Epidermal melanocyte (primary cell): ENCODE data around the gene NPAS4.
A peak's percentile ranks its signal among the peaks of the same experiment; 100 is the strongest.
"Not testable (repeated sequence)": the region's sequence is repeated elsewhere in the genome, so short reads cannot be mapped to it uniquely, and the experiment has no call there.

Source experiments
- DNase-seq: peaks from one replicate; pipeline ENCODE4 v3.0.0; 2011; ENCODE audit warnings: low spot score; ENCODE audit not compliant: insufficient read length

NPAS4 gene

DNA sequence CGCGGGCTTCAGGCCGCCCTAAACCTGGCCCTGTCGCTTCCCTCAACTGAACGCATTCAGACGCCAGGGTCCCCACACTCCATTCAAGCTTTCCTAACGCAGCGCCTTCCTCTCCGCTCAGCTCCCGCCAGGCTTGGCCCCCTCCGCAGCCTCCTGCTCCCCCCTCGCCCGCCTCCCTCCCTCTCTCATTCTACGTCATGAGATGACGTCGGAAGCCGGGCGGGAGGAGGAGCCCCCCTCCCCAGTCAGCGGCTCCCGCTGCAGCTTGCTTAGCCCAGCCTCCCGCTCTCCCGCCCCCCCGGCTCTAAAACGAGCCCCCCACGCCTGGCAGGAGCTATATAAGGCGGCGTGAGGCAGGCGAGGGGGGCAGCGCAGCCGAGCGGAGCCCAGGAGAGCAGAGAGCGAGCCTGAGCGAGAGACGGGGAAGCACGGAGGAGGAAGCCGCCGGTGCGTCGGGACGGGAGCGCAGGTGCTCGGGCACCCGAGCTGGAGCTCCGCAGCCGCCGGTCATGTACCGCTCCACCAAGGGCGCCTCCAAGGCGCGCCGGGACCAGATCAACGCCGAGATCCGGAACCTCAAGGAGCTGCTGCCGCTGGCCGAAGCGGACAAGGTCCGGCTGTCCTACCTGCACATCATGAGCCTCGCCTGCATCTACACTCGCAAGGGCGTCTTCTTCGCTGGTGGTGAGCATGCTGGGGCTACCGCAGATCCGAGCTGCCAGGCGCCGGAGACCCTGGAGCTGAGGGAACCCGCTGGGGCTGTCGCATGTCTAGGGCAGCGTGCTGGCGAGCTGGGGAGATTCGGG is at the start of gene NPAS4:
TSS of gene NPAS4 (plus strand) at position 365 of the 806 bp plus-strand sequence. CDS start at position 510, 145 bp downstream.
- DNase-seq: no peak

DNA sequence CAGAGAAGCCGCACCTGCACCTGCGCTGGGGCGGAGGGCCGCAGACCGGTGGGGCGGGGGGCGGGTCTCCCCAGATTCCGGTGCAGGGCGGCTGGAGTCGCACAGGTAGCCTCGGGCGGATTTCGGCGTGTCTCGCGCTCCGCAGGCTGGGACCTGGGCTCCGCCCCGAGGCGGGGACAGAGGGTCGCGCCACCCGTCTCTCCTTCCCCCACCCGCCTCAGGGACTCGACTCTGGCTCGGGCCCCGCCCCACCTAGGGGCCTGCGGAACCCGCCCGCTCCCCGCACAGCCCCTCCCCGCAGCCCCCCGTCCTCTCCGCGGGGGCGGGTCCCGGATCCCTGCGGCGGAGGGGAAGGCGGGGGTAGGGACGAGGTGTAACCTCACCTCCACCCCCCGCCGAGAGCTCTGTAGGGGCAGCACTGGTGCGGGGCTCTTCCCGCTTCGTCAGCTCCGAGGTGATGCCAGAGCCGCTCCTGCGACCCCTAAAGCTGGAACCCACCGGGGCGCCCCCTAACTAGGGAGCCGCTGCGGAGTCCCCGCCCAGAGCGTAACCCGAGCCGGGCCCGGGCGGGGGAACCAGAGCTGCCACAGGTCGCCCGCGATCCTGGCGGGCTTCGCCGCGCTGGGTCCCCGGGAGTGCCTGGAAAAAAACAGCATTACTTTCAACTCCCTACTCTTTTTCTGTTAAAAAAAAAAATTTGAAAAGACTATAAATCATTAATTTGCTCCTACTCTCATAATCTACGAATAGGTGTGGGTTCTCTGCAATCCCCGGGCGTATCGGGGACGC is 49.0 kb upstream of the NPAS4 start, which contains the start of gene SLC29A2:
TSS of gene SLC29A2 (minus strand) at position 134 of the 789 bp plus-strand sequence. CDS start 169 bp downstream, outside the sequence.
- DNase-seq: peak; percentile 19

DNA sequence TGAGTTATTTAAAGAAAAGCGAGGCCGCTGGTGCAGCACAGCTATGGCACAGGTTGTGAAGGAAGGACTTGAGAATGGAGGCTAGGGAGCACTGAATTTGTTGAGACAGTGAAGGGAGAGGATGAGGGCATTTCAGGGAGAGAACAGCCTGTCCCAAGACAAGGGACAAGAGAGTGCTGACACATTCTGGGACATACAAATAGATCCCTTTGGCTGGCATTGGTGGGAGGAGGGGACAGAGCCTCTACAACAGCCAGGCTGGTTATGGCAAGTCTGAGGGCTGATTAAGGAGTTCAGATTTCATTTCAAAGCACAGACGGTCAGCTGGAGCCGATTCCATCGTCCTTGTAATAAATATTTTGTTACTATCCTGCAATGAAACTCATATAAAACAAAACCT is 47.6 kb upstream of the NPAS4 start:
- DNase-seq: peak; percentile 6

DNA sequence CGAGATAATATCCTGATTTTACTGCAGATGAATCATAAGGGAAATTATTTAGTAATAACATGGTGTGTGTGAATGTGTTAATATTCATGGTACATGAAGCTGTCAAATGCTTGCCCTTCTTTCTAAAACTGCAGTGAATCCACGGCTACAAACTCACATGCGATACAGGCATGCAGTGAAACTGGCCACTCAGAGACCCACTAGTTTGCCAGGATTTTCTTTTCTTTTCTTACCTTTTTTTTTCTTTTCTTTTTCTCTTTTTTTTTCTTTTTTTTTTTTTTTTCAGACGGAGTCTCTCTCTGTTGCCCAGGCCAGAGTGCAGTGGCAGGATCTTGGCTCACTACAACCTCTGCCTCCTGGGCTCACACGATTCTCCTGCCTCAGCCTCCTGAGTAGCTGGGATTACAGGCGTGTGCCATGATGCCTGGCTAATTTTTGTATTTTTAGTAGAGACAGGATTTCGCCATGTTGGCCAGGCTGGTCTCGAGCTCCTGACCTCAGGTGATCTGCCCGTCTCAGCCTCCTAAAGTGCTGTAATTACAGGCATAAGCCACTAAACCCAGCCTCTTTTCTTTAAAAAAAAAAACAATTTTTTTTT is 47.0 kb upstream of the NPAS4 start:
- not testable (repeated sequence) for DNase-seq

DNA sequence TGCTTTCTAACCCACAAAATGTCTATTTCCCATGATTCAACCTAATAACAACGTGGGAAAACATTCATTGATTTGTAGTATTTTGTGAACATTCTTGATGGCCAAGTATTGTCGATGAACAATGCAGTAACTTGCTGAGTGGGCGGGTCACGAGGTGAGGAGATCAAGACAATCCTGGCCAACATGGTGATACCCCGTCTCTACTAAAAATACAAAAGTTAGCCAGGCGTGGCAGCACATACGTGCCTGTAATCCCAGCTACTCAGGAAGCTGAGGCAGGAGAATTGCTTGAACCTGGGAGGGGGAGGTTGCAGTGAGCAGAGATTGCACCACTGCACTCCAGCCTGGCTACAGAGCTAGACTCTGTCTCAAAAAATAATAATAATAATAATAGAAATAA is 40.6 kb upstream of the NPAS4 start:
- DNase-seq: not testable (repeated sequence)

DNA sequence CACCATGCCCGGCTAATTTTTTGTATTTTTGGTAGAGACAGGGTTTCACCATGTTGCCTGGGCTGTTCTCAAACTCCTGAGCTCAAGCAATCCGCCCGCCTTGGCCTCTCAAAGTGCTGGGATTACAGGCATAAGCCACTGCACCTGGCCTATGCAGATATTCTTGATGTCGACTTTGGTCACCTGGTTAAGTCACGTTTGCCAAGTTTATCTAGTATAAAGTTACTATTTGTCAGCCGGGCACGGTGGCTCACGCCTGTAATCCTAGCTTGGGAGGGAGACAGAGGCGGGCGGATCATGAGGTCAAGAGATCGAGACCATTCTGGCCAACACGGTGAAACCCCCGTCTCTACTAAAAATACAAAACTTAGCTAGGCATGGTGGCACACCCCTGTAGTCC is 36.5 kb upstream of the NPAS4 start:
- DNase-seq: not testable (repeated sequence)

DNA sequence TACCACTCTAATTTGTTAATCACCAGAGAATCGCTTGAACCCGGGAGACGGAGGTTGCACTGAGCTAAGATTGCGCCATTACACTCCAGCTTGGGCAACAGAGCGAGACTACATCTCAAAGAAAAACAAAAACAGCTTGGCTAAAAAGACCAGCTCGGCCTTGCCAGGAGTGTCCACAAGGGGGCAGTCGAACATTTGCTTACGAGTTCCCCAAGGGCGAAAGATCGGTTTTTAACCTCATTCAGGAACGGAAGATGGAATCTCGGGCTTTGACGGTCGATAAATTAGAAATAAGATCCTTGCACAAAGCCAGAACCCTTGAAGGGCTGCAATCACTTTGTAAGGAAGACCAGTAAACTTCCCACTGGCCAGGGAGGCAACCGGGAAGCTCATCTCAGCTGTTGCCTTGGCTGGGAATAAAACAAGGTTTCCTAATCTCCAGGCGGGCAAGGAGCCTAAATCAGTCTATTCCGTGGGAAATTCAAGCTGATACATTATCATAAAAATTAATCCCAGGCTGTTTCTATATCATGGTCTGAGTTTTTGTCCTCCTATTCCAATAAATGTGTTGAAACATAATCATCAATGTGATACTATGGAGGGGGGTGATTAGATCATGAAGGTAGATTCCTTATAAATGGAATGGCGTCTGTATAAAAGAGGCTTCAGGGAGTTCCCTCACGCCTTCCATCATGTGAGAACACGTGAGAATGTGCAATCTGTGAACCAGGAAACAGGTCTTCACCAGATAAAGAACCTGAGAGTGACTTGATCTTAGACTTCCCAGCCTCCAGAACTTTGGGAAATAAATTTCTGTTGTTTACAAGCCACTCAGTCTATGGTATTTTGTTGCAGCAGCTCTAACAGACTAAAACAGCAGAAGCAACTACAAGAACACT is 34.4 kb upstream of the NPAS4 start:
- DNase-seq: peak; percentile 60

DNA sequence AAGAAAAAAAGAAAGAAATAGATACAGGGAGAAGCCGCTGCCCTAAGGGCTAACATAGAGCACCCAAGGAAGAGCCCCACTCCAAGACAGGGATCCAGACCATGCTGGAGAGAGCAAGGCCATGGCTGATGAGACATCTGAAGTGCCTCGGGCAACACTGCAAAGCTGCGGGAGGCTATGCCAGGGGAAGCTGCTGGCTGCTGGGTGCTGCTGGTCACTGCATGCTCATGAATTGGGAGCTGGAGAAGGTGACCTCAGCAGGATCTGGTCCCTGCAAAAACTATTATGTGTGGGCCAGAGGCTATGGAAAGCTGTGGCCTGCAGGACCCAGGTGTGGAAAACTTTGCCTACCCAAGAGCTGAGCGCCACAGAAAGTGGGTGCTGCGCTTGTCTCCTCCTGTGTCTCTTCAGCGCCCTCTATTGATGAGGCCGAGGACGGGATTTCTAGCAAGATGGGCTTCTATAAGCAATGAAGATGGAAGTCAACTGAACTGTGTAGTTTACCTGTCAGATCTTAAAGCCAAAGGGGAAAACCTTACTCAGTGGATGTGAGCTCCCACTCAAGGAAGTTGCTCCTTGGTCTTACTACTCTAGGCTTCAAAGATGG is 32.0 kb upstream of the NPAS4 start:
- peak; percentile 17 for DNase-seq

DNA sequence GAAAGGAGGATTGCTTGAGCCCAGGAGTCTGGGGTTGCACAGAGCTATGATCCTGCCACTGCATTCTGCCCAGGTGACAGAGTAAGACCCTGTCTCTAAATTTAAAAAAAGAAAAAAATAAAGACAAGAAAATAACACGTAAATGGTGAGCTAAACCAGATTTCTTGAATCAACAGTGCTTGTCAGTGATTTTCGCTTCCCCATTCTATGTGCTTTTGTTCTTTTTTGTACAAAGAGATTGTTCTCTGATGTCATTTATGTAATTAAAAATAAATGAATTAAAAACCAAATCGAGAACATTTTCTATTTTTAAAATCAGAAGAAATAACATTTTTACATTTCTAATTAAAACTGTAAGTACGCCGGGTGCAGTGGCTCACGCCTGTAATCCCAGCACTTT is 29.5 kb upstream of the NPAS4 start:
- DNase-seq: no peak

DNA sequence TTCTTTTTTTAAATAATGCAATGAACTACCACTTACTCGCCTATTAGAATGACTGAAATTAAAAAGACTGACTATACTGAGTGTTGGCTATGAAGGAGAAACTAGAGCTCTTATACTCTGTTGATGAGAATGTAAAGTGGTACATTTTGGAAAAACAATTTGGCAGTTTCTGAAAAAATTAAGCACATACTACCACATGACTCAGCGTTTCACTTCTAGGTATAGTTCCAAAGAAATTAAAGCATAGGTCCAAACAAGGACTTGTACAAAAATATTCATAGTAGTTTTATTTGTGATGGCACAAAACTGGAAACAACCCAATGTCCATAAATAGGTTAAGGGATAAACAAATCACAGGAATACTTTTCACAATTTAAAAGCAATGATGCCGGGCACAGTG is 26.9 kb upstream of the NPAS4 start:
- no peak for DNase-seq

DNA sequence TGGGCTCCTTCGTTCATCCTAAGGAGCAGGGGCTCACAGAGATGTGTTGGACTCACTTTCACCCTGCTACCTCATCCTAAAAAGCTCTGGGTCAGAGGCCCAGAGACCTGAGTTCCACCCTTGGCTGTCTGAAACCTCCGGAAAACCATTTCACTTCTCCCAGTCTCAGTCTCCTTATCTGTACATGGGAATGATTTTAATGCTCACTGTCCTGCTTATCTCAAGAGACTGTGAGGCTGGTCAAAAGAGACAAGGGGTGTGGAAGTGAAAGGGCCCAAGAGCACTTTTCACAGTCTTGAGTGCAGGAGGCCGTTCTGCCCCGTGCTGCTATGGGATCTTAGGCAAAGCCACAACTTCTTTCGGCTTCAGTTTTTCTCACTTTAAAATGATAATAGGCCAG is 13.2 kb upstream of the NPAS4 start:
- DNase-seq: no peak

DNA sequence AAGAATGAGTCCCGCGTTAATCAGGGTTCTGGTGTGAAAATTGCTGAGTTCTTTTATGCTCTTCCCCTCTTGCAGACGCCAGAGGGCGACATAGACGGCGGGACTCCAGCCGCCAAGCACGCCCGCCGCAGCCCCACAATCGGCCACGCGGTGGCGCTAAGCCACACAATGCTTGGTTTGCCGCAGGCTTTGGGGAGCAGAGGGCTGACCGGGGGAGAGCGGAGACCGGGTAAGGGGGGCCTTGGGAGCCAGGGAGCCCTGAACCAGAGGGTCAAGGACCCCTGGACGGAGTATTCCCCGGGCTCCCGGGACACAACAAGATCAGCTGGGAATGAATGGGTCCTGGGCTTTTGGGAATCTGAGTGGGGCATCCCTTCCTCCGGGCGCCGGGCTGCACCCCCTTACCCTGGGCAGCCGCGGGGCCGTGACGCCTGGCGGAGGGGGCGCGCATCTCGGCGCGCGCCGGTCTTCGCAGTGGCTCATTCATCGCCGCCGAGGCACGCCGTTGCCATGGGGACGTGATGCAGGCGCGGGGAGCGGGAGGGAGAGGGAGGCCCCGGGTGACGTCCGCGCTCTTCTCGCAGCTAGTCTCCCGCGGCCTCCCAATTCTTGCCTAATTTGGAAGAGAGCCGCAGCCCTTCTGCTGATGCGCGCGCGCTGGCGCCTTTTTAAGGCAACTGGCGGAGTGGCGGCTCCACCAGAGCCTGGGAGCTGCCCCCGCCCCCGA is 12.2 kb upstream of the NPAS4 start:
- DNase-seq: peak; percentile 87

DNA sequence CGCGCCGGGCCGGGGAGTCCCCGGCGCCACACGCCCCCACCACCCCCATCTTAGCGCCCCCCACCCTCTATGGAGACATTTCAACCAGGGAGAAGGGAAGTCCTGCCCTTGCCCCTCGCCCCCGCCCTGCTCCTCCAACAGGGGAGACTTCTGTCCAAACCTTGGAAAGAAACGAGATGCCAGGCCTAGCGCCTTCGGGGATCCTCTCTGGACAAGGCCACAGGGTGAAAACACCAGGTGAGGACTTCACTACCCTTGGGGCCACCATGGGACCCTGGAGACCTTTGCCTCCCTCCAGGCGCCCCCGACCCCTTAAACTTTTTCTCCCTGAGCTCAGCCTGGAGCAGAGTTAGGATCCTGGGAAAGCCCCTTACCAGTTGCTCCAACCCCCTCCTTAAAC is 11.6 kb upstream of the NPAS4 start:
- DNase-seq: no peak

DNA sequence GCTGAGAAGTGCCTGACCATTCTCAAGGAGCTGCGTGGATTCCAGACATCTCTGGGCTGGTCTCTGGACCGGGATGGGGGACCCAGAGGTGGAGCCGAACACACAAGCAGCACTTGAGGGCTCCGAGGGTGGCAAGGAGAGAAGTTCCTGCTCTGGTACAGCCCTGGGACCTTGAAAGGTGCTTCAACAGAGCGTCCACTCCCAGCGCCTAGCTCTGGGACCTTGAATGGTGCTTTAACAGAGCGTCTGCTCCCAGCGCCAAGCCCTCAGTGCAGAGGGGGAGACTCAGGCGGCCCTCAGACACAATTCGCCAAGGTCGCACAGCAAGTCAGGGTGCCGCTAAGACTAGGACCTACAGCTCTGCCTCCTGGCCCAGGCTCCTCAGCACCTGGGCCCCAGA is 10.6 kb upstream of the NPAS4 start:
- DNase-seq: no peak

DNA sequence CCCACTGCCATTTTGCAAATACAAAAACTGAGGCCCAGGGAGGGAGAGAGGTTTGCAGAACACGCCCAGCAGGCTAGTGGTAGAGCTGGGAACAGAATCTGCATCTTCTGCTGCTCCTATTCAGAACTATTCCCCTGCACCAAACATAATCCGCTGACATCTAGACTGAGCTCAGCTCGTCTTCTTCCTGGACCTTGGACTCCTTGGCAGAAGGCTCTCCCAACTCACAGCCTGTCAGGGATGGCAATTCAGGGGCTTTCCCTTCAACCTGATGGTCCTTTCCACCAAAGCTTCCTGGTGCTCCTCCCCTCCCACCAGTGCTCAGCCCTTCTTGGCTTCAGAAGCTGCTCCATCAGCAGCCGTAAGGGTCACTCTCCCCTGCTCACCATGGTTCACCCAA is 9.5 kb upstream of the NPAS4 start:
- DNase-seq: no peak

DNA sequence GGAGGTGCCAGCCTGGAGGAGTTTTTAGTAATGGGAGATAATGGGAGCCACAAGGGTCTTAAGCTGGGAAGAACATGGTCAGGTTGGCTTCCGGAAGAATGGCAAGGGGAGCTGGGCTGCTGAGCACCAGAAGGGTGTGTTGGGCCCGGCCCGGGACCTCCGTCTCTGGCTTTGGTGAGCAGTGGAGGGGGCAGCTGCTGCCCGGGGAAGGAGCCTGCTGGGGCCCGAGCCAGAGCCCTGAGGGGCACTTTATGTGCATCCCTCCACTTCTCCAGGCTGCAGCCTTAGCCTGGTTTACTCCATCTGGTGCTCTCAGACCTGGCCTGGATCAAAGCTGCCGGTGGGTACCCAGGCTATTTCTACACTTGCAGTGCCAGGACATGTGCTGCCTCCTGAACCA is 8.7 kb upstream of the NPAS4 start:
- no peak for DNase-seq

DNA sequence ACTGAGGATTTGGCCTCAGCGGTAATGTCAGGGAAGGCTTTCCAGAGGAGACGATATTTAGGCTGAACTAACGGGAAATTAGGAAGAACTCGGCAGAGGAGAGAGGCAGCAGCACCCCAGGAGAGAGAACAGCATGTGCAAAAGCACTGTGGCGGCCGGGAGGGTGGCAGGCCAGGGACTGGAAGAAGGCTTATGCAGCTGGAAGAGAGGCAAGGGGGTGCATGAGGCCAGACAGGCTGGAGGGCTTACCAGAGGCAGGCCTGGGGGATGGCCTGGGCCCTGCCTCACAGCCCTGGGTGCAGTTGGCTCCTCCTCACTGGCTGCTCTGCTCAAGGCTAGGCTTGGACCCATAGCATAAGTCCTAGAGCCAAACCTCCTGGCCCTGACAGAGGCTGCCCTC is 7.7 kb upstream of the NPAS4 start:
- no peak for DNase-seq

DNA sequence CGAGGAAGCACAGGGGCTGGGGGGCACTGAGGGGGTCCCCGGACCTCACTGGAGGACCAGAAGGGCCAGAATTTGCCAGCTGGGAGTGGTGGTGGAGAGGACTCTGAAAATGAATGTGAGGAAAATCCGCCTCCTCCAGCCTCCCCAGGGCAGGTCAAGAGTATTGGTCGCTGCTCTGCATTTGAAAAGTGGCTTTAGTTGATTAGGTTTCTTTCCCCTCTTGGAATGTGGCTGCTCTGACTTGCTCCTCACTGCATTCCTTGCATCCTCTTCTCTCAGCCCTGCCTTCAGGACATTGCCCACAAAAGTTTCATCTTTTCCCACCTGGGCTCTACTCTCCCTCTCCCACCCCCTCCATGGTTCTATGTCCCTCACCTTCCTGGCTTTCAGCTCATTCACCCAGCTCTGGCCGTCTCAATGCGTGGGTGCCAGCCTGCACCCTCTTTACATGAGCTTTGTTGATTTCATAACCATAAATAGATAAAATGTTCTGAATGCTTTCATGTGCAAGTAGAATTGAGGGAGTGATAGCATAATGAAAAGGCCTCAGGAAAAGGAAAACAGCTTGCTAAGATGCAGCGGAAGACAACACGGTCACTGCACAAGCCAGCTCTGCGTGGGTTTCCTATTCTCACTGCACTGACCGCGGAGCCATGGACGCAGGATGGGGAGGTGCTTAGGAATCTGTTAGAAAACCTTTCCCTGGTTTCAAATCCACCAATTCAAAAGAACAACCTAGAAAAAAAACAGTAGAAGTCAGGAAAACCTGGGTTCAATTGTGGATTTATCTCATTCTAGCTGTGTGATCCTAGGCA is 6.5 kb upstream of the NPAS4 start:
- DNase-seq: no peak

DNA sequence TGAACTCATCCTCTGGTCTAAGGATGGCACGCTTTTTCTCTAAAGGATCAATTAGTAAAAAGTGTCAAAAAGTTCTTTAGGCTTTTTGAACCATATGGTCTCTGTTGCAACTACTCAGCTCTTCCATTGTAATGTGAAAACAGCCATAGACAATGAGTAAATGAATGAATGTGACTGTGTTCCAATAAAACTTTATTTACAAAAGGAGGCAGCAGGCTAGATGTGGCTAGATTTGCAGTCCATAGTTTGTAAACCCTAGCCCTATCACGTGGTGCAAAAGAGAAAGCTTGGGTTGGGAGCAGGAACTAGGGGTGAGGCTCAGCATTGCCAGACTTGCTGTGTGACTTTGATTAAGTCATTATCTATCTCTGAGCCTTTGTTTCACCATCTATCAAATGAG is 5.4 kb upstream of the NPAS4 start:
- no peak for DNase-seq
